Suprapubic skin (tissue), 4 donors: Measurements from ENCODE around the gene RTN4IP1. TPM values are rescaled to one million over a fixed set of nuclear protein-coding genes. Genes with fewer than 3 reads are reported as not detected.

ENCODE experiments used
- DNase-seq, 2 donors: peaks; one replicate each; pipeline ENCODE4 v3.0.0-alpha.2; 2019; ENCODE audit warnings: low spot score in 2 of 2
- H3K27ac ChIP-seq: fragments of 200-600 bp; sonication (generic); one replicate; pipeline ENCODE4 v1.5.1; 2019
- H3K27me3 ChIP-seq: fragments of 200-600 bp; sonication (generic); one replicate; pipeline ENCODE4 v1.5.1; 2019
- H3K36me3 ChIP-seq: fragments of 200-600 bp; sonication (generic); one replicate; pipeline ENCODE4 v1.5.1; 2019
- H3K4me1 ChIP-seq: fragments of 200-600 bp; sonication (generic); one replicate; pipeline ENCODE4 v1.5.1; 2019
- H3K4me3 ChIP-seq: fragments of 200-600 bp; sonication (generic); one replicate; pipeline ENCODE4 v1.5.1; 2019; ENCODE audit warnings: mild to moderate bottlenecking
- H3K9me3 ChIP-seq: fragments of 200-600 bp; sonication (generic); one replicate; pipeline ENCODE4 v1.5.1; 2019
- EP300 ChIP-seq: sonication (generic); formaldehyde crosslinking; IDR thresholded peaks from one replicate; pipeline ENCODE4 v1.6.1; 2017; ENCODE audit warnings: antibody characterized with exemption
- POLR2A ChIP-seq, 2 donors: fragments of 450-650 bp; IDR thresholded peaks; one replicate each; pipeline ENCODE4 v1.6.1; 2017; ENCODE audit warnings: antibody characterized with exemption in 2 of 2, mild to moderate bottlenecking in 2 of 2, moderate library complexity in 2 of 2
- POLR2AphosphoS5 ChIP-seq, 3 donors: sonication (generic); formaldehyde crosslinking; IDR thresholded peaks; one replicate each; pipeline ENCODE4 v1.6.1; 2017; ENCODE audit warnings: antibody characterized with exemption in 3 of 3
- WGBS: methylation state at CpG from one replicate; pipeline ENCODE4 v1.1.5; 2018; 5-methylcytosine and 5-hydroxymethylcytosine counted together
- total RNA-seq, 4 donors: library from RNA; depleted of rRNA; stranded (reverse); fragments of >200 nt; gene quantifications; one replicate each; pipeline ENCODE4 v1.1.0, GENCODE V29; 2016
- TF ChIP-seq, protein P1 (sequence below), 2 donors: fragments of 200-600 bp in 1 of 2; fragments of 450-650 bp in 1 of 2; sonication (generic) in 1 of 2; IDR thresholded peaks; one replicate each; pipeline ENCODE4 v1.5.1; 2016 to 2019; ENCODE audit warnings: antibody characterized with exemption in 2 of 2, mild to moderate bottlenecking in 1 of 2, moderate library complexity in 1 of 2

The RTN4IP1 gene
- total RNA-seq, 4 donors from 2014 or later: 1.8 to 5.3 (median 3.3) TPM

DNA sequence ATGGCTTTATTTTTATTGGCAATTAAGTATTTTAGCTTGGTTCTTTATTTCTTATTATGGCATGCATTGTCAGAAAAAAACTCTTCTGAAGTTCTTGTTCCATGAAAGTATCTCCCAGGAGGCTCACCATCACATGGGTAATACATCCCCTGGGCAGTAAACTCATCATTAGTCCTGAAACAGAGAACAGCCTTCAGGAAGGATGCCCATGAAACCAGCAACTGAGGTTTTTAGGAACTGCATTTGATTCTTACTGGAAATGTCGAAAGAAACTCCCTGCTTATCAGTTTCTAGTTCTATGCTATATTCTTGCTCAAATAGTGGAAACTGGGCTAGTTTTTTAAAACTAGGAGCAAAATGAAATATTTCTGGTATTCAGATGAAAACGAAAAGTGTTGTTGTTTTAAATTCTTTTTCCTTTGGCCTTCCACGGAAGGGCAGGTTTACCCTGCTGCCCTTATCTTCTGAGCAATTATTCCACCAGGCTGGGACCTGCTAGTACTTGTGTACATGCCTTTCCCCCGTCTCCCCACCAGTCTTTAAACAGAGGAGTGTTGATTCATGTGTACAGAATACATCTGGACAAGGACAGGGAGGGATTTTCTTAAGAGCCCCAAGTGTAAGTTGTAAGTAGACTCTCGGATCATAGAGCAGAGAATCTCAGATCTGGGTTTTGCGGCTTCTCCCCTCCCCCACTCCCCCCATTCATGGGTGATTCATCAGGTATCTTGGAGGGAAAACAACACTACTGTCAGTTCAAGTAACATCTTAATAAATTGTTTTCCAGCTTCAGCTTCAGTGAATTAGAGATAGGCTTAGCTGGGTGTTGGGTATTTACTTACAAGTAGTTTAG lies 81.5 kb downstream of the RTN4IP1 start:
- no peak overlapping the region for H3K4me3 ChIP-seq
- peaks cover 30% of the 10 kb centered on the region for H3K4me1 ChIP-seq
- H3K27me3 ChIP-seq: no peaks in the 10 kb centered on the region
- no peak for DNase-seq
- no peaks in the 10 kb centered on the region for H3K9me3 ChIP-seq
- H3K27ac ChIP-seq: peak overlapping the region; percentile 74
- WGBS: 41% methylated on average over 6 of the region's 6 CpGs
- TF ChIP-seq POLR2A (IDR thresholded peaks at IDR 0.05) (no peak), POLR2AphosphoS5 (IDR thresholded peaks at IDR 0.05) (no peak), EP300 (no peak)
- TF ChIP-seq, protein P1, sequence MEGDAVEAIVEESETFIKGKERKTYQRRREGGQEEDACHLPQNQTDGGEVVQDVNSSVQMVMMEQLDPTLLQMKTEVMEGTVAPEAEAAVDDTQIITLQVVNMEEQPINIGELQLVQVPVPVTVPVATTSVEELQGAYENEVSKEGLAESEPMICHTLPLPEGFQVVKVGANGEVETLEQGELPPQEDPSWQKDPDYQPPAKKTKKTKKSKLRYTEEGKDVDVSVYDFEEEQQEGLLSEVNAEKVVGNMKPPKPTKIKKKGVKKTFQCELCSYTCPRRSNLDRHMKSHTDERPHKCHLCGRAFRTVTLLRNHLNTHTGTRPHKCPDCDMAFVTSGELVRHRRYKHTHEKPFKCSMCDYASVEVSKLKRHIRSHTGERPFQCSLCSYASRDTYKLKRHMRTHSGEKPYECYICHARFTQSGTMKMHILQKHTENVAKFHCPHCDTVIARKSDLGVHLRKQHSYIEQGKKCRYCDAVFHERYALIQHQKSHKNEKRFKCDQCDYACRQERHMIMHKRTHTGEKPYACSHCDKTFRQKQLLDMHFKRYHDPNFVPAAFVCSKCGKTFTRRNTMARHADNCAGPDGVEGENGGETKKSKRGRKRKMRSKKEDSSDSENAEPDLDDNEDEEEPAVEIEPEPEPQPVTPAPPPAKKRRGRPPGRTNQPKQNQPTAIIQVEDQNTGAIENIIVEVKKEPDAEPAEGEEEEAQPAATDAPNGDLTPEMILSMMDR (IDR thresholded peaks at IDR 0.05): no peak
- H3K36me3 ChIP-seq: no peaks in the 10 kb centered on the region

DNA sequence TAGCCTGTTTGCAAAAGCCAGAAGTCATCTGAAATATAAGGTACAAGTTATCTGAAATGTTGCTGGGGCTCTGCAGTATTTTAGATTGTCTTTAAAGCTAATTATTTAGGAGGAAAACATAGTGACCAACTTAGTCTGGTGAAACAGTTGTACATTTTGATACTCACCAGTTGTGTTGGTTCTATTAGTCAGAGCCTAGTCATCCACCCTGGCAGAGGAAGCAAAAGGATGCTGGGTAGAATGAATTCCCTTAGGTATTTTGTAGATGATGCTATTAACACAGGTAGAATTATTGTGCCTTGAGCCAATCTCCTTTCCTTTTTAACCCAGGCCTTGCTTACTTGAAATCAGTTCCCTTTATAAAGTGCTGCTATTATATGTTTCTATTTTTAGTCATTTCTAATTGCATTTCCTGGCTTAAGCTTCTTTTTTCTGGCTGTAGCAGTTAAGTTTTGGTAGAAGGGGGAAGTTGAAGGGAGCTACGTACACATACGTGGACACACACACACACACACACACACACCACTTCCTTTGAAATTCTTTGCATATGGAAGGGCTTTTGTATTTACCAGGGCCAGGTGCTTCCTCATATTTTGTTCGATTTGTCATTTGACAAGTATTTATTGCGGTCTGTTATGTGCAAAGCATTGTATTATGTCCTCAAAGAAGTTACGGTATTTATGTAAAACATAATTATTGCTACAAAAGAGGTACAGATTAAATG lies 82.4 kb downstream of the RTN4IP1 start:
- Histone ChIP-seq H3K27me3 (no peaks in the 10 kb centered on the region), H3K9me3 (no peaks in the 10 kb centered on the region), H3K36me3 (no peaks in the 10 kb centered on the region), H3K4me1 (peaks cover 30% of the 10 kb centered on the region), H3K27ac (peak overlapping the region; percentile 74), H3K4me3 (no peak overlapping the region)
- TF ChIP-seq, protein P1 (IDR thresholded peaks at IDR 0.05): no peak
- TF ChIP-seq POLR2AphosphoS5 (IDR thresholded peaks at IDR 0.05): no peak
- TF ChIP-seq EP300: no peak
- TF ChIP-seq POLR2A (IDR thresholded peaks at IDR 0.05): no peak
- 29% methylated on average over 5 of the region's 5 CpGs for WGBS
- DNase-seq: no peak

DNA sequence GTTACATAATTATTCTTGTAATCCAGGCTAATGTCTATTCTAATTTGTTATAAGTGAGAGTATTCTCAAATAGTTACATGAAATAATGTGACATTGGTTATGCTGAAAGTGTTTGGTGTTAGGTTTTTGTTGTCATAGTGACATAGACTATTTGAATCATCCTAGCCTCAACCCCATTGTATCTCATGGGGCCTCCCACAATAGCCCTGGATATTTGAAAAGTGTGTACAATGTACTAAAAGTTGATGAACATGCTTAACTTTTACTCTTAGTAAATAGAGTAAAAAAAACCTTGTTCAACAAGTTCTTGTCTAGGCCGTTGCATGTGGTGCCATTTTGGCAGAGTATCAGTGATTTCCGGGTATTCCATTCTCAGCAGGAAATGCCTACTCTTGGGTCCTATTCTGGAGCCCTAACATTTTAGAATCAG lies 83.0 kb downstream of the RTN4IP1 start:
- WGBS: 13% methylated on average over 2 of the region's 2 CpGs
- Histone ChIP-seq H3K27me3 (no peaks in the 10 kb centered on the region), H3K4me3 (no peak overlapping the region), H3K27ac (peak overlapping the region; percentile 74), H3K9me3 (no peaks in the 10 kb centered on the region), H3K36me3 (no peaks in the 10 kb centered on the region), H3K4me1 (peaks cover 30% of the 10 kb centered on the region)
- no peak for TF ChIP-seq EP300
- TF ChIP-seq, protein P1 (IDR thresholded peaks at IDR 0.05): no peak
- no peak for TF ChIP-seq POLR2A (IDR thresholded peaks at IDR 0.05)
- no peak for TF ChIP-seq POLR2AphosphoS5 (IDR thresholded peaks at IDR 0.05)
- no peak for DNase-seq

DNA sequence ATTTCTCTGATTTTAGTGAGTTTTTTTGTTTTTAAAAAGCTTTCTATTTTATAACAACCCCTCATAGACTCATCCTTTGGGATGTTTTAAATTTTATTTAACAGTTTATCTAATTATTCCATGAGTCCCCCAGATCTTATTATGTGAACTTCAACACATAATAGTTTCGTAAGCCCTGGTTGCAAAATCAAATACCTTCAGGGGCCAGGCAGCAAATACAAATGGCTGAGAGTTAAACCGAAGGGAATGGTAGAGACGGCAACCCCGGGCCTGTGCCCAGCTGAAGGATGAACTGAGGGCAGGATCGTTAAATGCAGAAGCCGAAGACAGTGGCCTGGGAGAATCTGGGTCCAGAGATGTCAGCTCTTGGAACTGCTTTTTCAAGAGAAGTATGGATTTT lies 88.4 kb downstream of the RTN4IP1 start:
- Histone ChIP-seq H3K27me3 (no peaks in the 10 kb centered on the region), H3K9me3 (no peaks in the 10 kb centered on the region), H3K36me3 (no peaks in the 10 kb centered on the region), H3K4me3 (no peak overlapping the region), H3K27ac (no peak overlapping the region), H3K4me1 (peaks cover 7% of the 10 kb centered on the region)
- TF ChIP-seq, protein P1 (IDR thresholded peaks at IDR 0.05): no peak
- TF ChIP-seq POLR2A (IDR thresholded peaks at IDR 0.05): no peak
- no peak for TF ChIP-seq EP300
- TF ChIP-seq POLR2AphosphoS5 (IDR thresholded peaks at IDR 0.05): no peak
- no peak for DNase-seq
- WGBS: 74% methylated on average over 6 of the region's 6 CpGs

DNA sequence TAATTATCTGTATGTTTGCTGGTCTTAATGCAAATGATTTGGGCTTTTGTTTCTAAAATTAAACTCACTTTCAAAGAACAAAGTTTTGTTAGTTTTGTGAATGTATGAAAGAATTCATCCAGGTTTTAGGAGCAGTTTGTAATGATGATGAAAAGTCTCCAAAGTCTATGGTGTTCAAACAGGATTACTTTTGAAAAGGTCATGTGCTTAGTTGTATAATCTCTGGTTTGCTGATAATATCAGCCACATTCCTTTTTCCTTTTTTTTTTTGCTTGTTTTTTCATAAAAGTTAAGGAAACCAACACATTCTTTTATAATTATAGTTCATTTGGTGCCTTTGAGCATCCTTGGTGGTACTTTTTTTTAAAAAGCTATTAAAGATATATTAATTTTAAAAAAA lies 88.9 kb downstream of the RTN4IP1 start:
- DNase-seq: no peak
- H3K27ac ChIP-seq: peak overlapping the region; percentile 4

More for the DNA sequence above, 88.9 kb downstream of the RTN4IP1 start:
- H3K4me1 ChIP-seq: peaks cover 3% of the 10 kb centered on the region
- H3K4me3 ChIP-seq: no peak overlapping the region
- no peaks in the 10 kb centered on the region for H3K27me3 ChIP-seq
- H3K36me3 ChIP-seq: no peaks in the 10 kb centered on the region
- H3K9me3 ChIP-seq: no peaks in the 10 kb centered on the region
- TF ChIP-seq POLR2A (IDR thresholded peaks at IDR 0.05) (no peak), POLR2AphosphoS5 (IDR thresholded peaks at IDR 0.05) (no peak), EP300 (no peak)
- TF ChIP-seq, protein P1 (IDR thresholded peaks at IDR 0.05): no peak
